Stomach (tissue), 4 donors: ENCODE measurements around the gene ZNF821.

Experiments used
- CTCF ChIP-seq, 7 experiments: fragments of 450-650 bp in 4 of 7; fragments of 200-600 bp in 3 of 7; sonication (generic) in 3 of 7; IDR thresholded peaks; one replicate each; pipeline ENCODE4 v1.5.1; 2016 to 2019; ENCODE audit warnings: antibody characterized with exemption in 7 of 7, control low read depth in 2 of 7, mild to moderate bottlenecking in 1 of 7
- EP300 ChIP-seq: sonication (generic); formaldehyde crosslinking; IDR thresholded peaks from one replicate; pipeline ENCODE4 v1.6.1; 2017; ENCODE audit warnings: antibody characterized with exemption
- POLR2A ChIP-seq, 4 donors: fragments of 450-650 bp; IDR thresholded peaks; one replicate each; pipeline ENCODE4 v1.6.1; 2016; ENCODE audit warnings: antibody characterized with exemption in 4 of 4, control low read depth in 2 of 4, mild to moderate bottlenecking in 1 of 4, moderate library complexity in 1 of 4
- POLR2AphosphoS5 ChIP-seq, 3 donors: sonication (generic); formaldehyde crosslinking; IDR thresholded peaks; one replicate each; pipeline ENCODE4 v1.6.1; 2016; ENCODE audit warnings: antibody characterized with exemption in 3 of 3

GRCh38 chr16:71882505-71883167, 1.3 kb downstream of the ZNF821 start:
- TF ChIP-seq POLR2AphosphoS5 (IDR thresholded peaks at IDR 0.05) (no peak), POLR2A (IDR thresholded peaks at IDR 0.05) (no peak), CTCF (IDR thresholded peaks at IDR 0.05) (peak in 5 of 7 experiments; percentile 90 to 97 (median 95)), EP300 (no peak)
